ENCODE results near the gene PHLDA1.

PHLDA1 gene

DNA sequence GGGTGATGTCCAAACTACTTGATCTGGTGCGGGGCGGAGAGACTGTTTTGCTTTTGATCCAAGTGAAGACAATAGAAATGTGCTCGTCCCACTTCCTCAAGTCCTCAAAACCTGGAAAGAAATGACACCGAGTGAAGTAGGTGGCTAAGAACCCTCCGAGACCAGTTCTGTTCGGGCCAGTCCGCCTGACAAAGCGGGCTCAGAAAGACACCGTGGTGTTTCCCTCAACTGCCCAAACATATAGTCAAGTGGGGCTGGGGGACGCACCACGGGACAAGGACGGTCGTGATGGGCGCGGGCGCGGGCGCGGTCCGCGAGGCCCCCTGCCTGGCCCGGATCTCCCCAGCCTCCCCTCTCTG, 1.6 kb downstream of the PHLDA1 start:
- Histone ChIP-seq H3K36me3 (ENCODE audit: control insufficient read depth, insufficient read depth, low read length) (no peaks in the 10 kb centered on the region), H3K27me3 (replicated peaks; ENCODE audit: control insufficient read depth, insufficient read depth, low read length, poor library complexity, severe bottlenecking) (no peaks in the 10 kb centered on the region), H3K27ac (ENCODE audit: insufficient read depth, low read length, poor library complexity, severe bottlenecking) (peak overlapping the region; percentile 82), H3K4me3 (ENCODE audit: insufficient read depth, low read depth, low read length, poor library complexity, severe bottlenecking) (peak overlapping the region; percentile 91), H3K4me1 (ENCODE audit: control insufficient read depth, insufficient read depth, low read length, poor library complexity, severe bottlenecking) (peaks cover 12% of the 10 kb centered on the region), H3K9me3 (ENCODE audit: control insufficient read depth, low read length) (no peaks in the 10 kb centered on the region)
- DNase-seq: peak in 1 of 3 donors; percentile 11

GRCh38 chr12:76028571-76029277, 2.9 kb downstream of the PHLDA1 start:
- H3K4me3 ChIP-seq (ENCODE audit: insufficient read depth, low read depth, low read length, poor library complexity, severe bottlenecking): no peak overlapping the region
- H3K27ac ChIP-seq (ENCODE audit: insufficient read depth, low read length, poor library complexity, severe bottlenecking): no peak overlapping the region
- DNase-seq: no peak
- H3K4me1 ChIP-seq (ENCODE audit: control insufficient read depth, insufficient read depth, low read length, poor library complexity, severe bottlenecking): peaks cover 12% of the 10 kb centered on the region
- H3K9me3 ChIP-seq (ENCODE audit: control insufficient read depth, low read length): no peaks in the 10 kb centered on the region
- H3K36me3 ChIP-seq (ENCODE audit: control insufficient read depth, insufficient read depth, low read length): no peaks in the 10 kb centered on the region
- no peaks in the 10 kb centered on the region for H3K27me3 ChIP-seq (replicated peaks; ENCODE audit: control insufficient read depth, insufficient read depth, low read length, poor library complexity, severe bottlenecking)

GRCh38 chr12:76026643-76027063, 4.9 kb downstream of the PHLDA1 start:
- H3K4me3 ChIP-seq (ENCODE audit: insufficient read depth, low read depth, low read length, poor library complexity, severe bottlenecking): no peak overlapping the region
- H3K4me1 ChIP-seq (ENCODE audit: control insufficient read depth, insufficient read depth, low read length, poor library complexity, severe bottlenecking): peaks cover 7% of the 10 kb centered on the region
- no peaks in the 10 kb centered on the region for H3K27me3 ChIP-seq (replicated peaks; ENCODE audit: control insufficient read depth, insufficient read depth, low read length, poor library complexity, severe bottlenecking)
- H3K36me3 ChIP-seq (ENCODE audit: control insufficient read depth, insufficient read depth, low read length): no peaks in the 10 kb centered on the region
- DNase-seq: no peak
- no peaks in the 10 kb centered on the region for H3K9me3 ChIP-seq (ENCODE audit: control insufficient read depth, low read length)
- no peak overlapping the region for H3K27ac ChIP-seq (ENCODE audit: insufficient read depth, low read length, poor library complexity, severe bottlenecking)

- Histone ChIP-seq H3K9me3 (ENCODE audit: control insufficient read depth, low read length) (no peaks in the 10 kb centered on the region), H3K27ac (ENCODE audit: insufficient read depth, low read length, poor library complexity, severe bottlenecking) (no peak overlapping the region), H3K36me3 (ENCODE audit: control insufficient read depth, insufficient read depth, low read length) (no peaks in the 10 kb centered on the region), H3K4me1 (ENCODE audit: control insufficient read depth, insufficient read depth, low read length, poor library complexity, severe bottlenecking) (peaks cover 11% of the 10 kb centered on the region), H3K4me3 (ENCODE audit: insufficient read depth, low read depth, low read length, poor library complexity, severe bottlenecking) (no peak overlapping the region), H3K27me3 (replicated peaks; ENCODE audit: control insufficient read depth, insufficient read depth, low read length, poor library complexity, severe bottlenecking) (no peaks in the 10 kb centered on the region)
- DNase-seq: no peak
These were observed 5.7 kb downstream of the PHLDA1 start for GRCh38 chr12:76025601-76026575.

DNA sequence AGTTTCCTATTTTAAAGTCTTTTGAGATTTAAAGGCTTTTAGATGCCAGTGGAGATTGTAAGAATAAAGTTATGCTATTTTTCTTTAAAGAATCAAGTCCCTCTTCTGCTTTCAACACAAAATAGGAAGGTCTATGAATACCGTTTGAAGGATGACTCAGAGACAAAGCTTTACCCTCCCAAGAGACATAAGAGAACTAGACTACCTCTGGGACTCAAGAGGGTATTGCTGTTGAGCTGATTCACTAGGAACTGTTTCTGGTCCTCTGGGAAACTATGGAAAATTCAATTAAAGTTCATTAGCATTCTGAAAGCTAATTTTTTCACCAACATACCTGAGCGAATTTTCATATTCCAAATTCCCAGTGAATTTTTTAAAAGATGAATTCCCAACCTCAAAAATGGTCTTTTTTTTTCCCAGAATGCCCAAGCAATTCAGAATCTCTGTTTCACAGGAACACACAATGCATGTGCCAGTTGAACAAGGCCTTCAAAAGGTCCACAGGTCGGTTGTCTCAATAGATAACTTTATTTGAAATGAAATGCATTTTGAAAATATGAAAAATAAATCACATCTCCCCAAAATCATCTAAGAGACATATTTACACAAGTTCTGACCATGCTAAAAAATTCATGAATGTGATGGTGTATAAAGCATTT, 6.5 kb downstream of the PHLDA1 start:
- H3K27me3 ChIP-seq (replicated peaks; ENCODE audit: control insufficient read depth, insufficient read depth, low read length, poor library complexity, severe bottlenecking): no peaks in the 10 kb centered on the region
- H3K9me3 ChIP-seq (ENCODE audit: control insufficient read depth, low read length): no peaks in the 10 kb centered on the region
- no peaks in the 10 kb centered on the region for H3K36me3 ChIP-seq (ENCODE audit: control insufficient read depth, insufficient read depth, low read length)
- H3K4me1 ChIP-seq (ENCODE audit: control insufficient read depth, insufficient read depth, low read length, poor library complexity, severe bottlenecking): peaks cover 15% of the 10 kb centered on the region
- no peak overlapping the region for H3K27ac ChIP-seq (ENCODE audit: insufficient read depth, low read length, poor library complexity, severe bottlenecking)
- no peak for DNase-seq
- H3K4me3 ChIP-seq (ENCODE audit: insufficient read depth, low read depth, low read length, poor library complexity, severe bottlenecking): no peak overlapping the region

- Histone ChIP-seq H3K4me1 (ENCODE audit: control insufficient read depth, insufficient read depth, low read length, poor library complexity, severe bottlenecking) (peaks cover 23% of the 10 kb centered on the region), H3K4me3 (ENCODE audit: insufficient read depth, low read depth, low read length, poor library complexity, severe bottlenecking) (no peak overlapping the region), H3K9me3 (ENCODE audit: control insufficient read depth, low read length) (no peaks in the 10 kb centered on the region), H3K27me3 (replicated peaks; ENCODE audit: control insufficient read depth, insufficient read depth, low read length, poor library complexity, severe bottlenecking) (no peaks in the 10 kb centered on the region), H3K36me3 (ENCODE audit: control insufficient read depth, insufficient read depth, low read length) (no peaks in the 10 kb centered on the region), H3K27ac (ENCODE audit: insufficient read depth, low read length, poor library complexity, severe bottlenecking) (no peak overlapping the region)
- no peak for DNase-seq
These were observed 7.3 kb downstream of the PHLDA1 start for GRCh38 chr12:76024102-76024781.

GRCh38 chr12:76023069-76023690, 8.4 kb downstream of the PHLDA1 start:
- H3K27me3 ChIP-seq (replicated peaks; ENCODE audit: control insufficient read depth, insufficient read depth, low read length, poor library complexity, severe bottlenecking): no peaks in the 10 kb centered on the region
- no peak for DNase-seq
- no peak overlapping the region for H3K4me3 ChIP-seq (ENCODE audit: insufficient read depth, low read depth, low read length, poor library complexity, severe bottlenecking)
- no peaks in the 10 kb centered on the region for H3K9me3 ChIP-seq (ENCODE audit: control insufficient read depth, low read length)
- peak overlapping the region; percentile 7 for H3K27ac ChIP-seq (ENCODE audit: insufficient read depth, low read length, poor library complexity, severe bottlenecking)
- H3K4me1 ChIP-seq (ENCODE audit: control insufficient read depth, insufficient read depth, low read length, poor library complexity, severe bottlenecking): peaks cover 19% of the 10 kb centered on the region
- no peaks in the 10 kb centered on the region for H3K36me3 ChIP-seq (ENCODE audit: control insufficient read depth, insufficient read depth, low read length)

DNA sequence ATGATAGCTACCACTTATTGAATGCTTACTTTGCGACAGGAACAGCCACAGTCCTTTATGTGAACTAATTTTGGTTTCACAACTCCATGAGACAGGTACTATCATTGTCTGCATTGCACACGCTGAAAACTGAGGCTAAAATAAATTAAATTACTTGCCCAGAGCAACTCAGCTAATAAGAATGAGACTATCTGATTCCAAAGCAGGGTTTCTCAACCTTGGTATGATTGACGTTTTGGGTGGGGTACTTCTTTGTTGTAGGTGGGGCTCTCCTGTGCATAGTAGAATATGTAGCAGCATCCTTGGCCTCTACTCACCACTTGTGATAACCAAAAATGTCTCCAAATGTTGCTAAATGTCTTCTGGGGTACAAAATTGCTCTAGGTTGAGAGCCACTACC, 9.1 kb downstream of the PHLDA1 start:
- H3K27ac ChIP-seq (ENCODE audit: insufficient read depth, low read length, poor library complexity, severe bottlenecking): peak overlapping the region; percentile 89
- no peaks in the 10 kb centered on the region for H3K27me3 ChIP-seq (replicated peaks; ENCODE audit: control insufficient read depth, insufficient read depth, low read length, poor library complexity, severe bottlenecking)
- H3K36me3 ChIP-seq (ENCODE audit: control insufficient read depth, insufficient read depth, low read length): no peaks in the 10 kb centered on the region
- no peaks in the 10 kb centered on the region for H3K9me3 ChIP-seq (ENCODE audit: control insufficient read depth, low read length)
- H3K4me3 ChIP-seq (ENCODE audit: insufficient read depth, low read depth, low read length, poor library complexity, severe bottlenecking): no peak overlapping the region
- peaks cover 19% of the 10 kb centered on the region for H3K4me1 ChIP-seq (ENCODE audit: control insufficient read depth, insufficient read depth, low read length, poor library complexity, severe bottlenecking)
- DNase-seq: no peak
